NCI-H446 treated with DMSO at 0.1 percent for 48 hours (cell line): ENCODE measurements around the gene HRC.
"Not testable (repeated sequence)": the region's sequence is repeated elsewhere in the genome, so short reads cannot be mapped to it uniquely, and the experiment has no call there.

ENCODE experiments used
- DNase-seq: peaks from one replicate; lab custom pipeline; 2025; lab: John Stamatoyannopoulos, UW

The HRC gene

DNA sequence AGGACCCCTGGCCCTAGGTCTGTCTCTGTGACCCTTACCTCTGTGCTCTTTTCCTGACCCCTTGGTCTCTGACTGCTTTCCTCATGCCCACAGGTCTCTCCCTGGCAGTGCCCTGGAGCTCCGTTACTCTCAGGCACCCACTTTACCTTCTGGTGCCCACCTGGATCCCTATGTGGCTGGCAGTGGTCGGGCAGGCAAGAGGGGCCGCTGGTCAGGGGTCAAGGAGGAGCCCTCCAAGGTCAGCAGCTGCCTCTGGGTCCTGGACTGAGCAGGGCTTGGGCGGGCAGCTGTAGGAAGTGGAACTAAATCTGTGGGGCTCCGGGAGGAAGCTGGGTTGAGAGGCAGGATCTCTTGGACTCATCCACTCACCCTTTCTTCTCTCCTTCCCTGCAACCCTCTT lies 19.5 kb downstream of the HRC start:
- DNase-seq, result no peak

- no peak for DNase-seq
Observed at GRCh38 chr19:49133621-49134454, 21.4 kb downstream of the HRC start.

DNA sequence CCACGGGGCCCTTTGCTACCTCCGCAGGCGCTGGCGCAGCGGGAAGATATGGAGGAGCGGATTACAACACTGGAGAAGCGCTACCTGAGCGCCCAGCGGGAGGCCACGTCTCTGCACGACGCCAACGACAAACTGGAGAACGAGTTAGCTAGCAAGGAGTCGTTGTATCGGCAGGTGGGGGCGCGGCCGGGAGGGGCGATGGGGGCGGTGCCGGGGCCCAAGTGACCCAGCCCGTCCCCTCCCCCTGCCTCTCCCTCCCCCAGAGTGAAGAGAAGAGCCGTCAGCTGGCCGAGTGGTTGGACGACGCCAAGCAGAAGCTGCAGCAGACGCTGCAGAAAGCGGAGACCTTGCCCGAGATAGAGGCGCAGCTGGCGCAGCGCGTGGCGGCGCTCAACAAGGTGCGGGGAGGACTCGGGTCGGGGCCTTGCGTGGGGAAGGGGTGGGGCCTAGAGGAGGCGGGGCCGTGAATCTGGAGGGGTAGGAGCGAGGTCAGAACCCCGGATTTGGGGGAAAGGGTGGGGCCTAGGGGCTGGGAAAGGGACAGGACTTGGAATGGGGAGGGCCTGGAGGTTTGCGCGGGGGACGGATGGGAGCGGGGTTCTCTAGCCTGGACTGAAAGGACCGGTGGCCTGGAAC lies 22.1 kb downstream of the HRC start:
- DNase-seq, result no peak

GRCh38 chr19:49130325-49130724 lies 24.9 kb downstream of the HRC start:
- no peak for DNase-seq

GRCh38 chr19:49129238-49129583 lies 26.0 kb downstream of the HRC start:
- no peak for DNase-seq

DNA sequence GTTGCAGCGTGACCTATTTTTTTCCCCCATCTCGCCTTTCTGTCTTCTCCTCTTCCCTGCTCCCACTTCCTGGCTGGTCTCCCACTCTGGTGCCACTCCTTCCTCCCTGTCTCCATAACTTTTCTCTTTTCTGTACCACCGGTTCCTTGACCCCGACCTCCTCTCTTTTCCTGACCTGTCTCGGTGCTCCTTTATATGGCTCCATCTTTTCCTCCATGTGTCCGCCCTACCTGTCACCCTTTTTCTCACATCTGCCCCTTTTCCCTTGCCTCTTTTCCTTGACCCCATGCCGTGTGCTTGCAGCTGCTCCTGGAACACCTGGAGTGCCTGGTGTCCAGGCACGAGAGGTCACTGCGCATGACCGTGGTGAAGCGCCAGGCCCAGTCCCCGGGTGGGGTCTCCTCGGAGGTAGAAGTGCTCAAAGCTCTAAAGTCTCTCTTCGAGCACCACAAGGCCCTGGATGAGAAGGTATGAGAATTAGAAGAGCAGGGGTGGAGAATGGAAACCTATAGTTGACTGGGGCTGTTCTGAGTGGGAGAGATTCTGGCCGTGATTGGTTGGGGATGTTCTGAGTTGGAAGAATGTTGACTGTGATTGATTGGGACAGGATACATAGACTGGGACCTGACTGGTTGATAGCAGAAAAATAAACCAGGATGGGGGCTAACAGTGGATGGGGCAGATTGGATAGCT lies 26.5 kb downstream of the HRC start:
- DNase-seq, result no peak

- DNase-seq, result peak; percentile 90
Observed at GRCh38 chr19:49127674-49128544, 27.3 kb downstream of the HRC start.

GRCh38 chr19:49127225-49127624 lies 28.0 kb downstream of the HRC start:
- not testable (repeated sequence) for DNase-seq

GRCh38 chr19:49126575-49126974 lies 28.6 kb downstream of the HRC start:
- DNase-seq, result no peak

- no peak for DNase-seq
Observed at GRCh38 chr19:49125025-49125731, 30.0 kb downstream of the HRC start.

DNA sequence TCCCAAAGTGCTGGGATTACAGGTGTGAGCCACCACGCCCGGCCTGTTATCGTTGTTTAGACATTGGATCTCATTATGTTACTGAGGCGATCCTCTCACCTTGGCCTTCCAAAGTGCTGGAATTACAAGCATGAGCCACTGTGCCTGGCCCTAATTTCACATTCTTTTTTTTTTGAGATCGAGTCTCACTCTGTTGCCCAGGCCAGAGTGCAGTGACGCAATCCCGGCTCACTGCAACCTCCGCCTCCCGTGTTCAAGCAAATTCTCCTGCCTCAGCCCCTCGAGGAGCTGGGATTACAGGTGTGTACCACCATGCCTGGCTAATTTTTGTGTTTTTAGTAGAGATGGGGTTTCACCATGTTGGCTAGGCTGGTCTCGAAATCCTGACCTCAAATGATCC lies 31.9 kb downstream of the HRC start:
- not testable (repeated sequence) for DNase-seq

- peak; percentile 26 for DNase-seq
Observed at GRCh38 chr19:49121841-49122240, 33.4 kb downstream of the HRC start.

- DNase-seq, result no peak
Observed at GRCh38 chr19:49120868-49121267, 34.3 kb downstream of the HRC start.

DNA sequence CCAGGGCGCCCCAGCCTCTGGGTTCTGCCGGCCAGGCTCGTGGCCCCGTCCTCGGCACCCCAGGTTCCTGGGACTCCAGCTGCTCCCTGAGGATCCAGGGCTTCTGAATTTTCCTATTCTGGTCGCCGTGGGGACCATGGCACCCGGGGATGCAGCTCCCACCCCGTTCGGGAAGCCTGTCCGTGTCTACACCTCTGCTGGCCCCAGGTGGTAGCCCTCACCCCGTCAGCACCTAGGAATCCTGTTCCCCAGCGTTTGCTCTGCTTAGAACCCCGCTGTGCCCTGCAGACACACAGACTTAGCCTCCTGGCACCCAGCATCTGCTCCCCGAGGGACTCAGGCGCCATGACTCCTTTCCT lies 34.9 kb downstream of the HRC start:
- no peak for DNase-seq

- DNase-seq, result no peak
Observed at GRCh38 chr19:49119411-49120324, 35.5 kb downstream of the HRC start, which contains the start of gene PPFIA3. TSS of gene PPFIA3 (plus strand) at chr19:49119544. CDS start at chr19:49127874, 8,330 bp downstream.

- DNase-seq, result peak; percentile 94
Observed at GRCh38 chr19:49118565-49119410, 36.4 kb downstream of the HRC start, which contains the start of gene C19orf73. TSS of gene C19orf73 (minus strand) at chr19:49119143. CDS start at chr19:49119022, 121 bp downstream.

GRCh38 chr19:49117677-49118564 lies 37.3 kb downstream of the HRC start:
- DNase-seq, result no peak

DNA sequence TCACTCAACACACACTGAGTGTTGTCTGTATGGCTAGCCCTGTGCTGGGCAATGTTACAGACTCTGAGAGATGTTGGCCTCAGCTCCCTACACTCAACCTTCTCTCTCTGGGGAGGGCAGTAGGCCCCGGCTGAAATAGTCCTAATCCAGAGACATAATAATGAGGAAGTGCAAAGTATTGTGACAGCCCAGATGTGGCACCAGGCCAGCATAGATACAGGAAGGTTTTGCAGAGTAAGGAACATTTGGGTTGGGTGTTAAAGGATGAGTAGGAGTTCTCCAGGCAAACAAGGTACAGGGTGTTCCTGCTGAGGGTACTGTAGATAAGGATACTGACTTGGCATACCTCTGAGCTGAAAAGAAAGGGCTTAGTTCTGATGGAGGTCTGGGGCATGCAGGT lies 38.7 kb downstream of the HRC start:
- DNase-seq, result no peak
